CD4-positive, alpha-beta memory T cell (primary cell): ENCODE data around the gene PRDX5. TPM values are rescaled to one million over a fixed set of nuclear protein-coding genes. Genes with fewer than 3 reads are reported as not detected.
A peak's percentile ranks its signal among the peaks of the same experiment; 100 is the strongest.

ENCODE experiments used
- CTCF ChIA-PET: fragments of 350-600 bp; sonication (Branson Sonifier 250); formaldehyde crosslinking; loops from one replicate; lab custom pipeline; 2021; ENCODE audit warnings: inconsistent platforms; ENCODE audit not compliant: partially characterized antibody; lab: Charles Lee
- POLR2A ChIA-PET: fragments of 350-600 bp; sonication (Branson Sonifier 250); formaldehyde crosslinking; loops from one replicate; lab custom pipeline; 2021; ENCODE audit not compliant: partially characterized antibody; lab: Charles Lee
- DNase-seq, 5 donors: peaks; one replicate each; pipeline versions ENCODE4 v3.0.0 to v3.0.0-alpha.2; 2020 to 2022; ENCODE audit warnings: mixed read lengths in 1 of 5
- H3K27ac ChIP-seq: one replicate; pipeline ENCODE4 v1.7.0; 2013; ENCODE audit warnings: low read depth, low read length
- H3K27me3 ChIP-seq: 2 replicates; pipeline ENCODE4 v1.7.0; 2013; ENCODE audit warnings: mild to moderate bottlenecking, low read length, moderate library complexity; ENCODE audit not compliant: insufficient read depth
- H3K36me3 ChIP-seq: 2 replicates; pipeline ENCODE4 v1.7.0; 2013; ENCODE audit warnings: mild to moderate bottlenecking, low read length, moderate library complexity; ENCODE audit not compliant: insufficient read depth
- H3K4me1 ChIP-seq: 2 replicates; pipeline ENCODE4 v1.7.0; 2013; ENCODE audit warnings: mild to moderate bottlenecking, low read length, moderate library complexity; ENCODE audit not compliant: insufficient read depth
- H3K4me3 ChIP-seq, 2 donors: one replicate each; pipeline ENCODE4 v1.7.0; 2013; ENCODE audit warnings: low read length in 2 of 2, mild to moderate bottlenecking in 1 of 2
- H3K9me3 ChIP-seq, 2 donors: one replicate each; pipeline ENCODE4 v1.7.0; 2013; ENCODE audit warnings: low read length in 2 of 2, control low read depth in 1 of 2; ENCODE audit not compliant: control insufficient read depth in 1 of 2
- H3K27ac Mint-ChIP-seq, 7 donors: one replicate each; pipeline ENCODE4 v1.8.0; 2020 to 2021; ENCODE audit warnings: mixed read lengths in 7 of 7, mild to moderate bottlenecking in 6 of 7, inconsistent platforms in 3 of 7, moderate library complexity in 3 of 7
- H3K27me3 Mint-ChIP-seq, 2 donors: one replicate each; pipeline ENCODE4 v1.8.0; 2020 to 2021; ENCODE audit warnings: mixed read lengths in 2 of 2
- H3K36me3 Mint-ChIP-seq, 2 donors: one replicate each; pipeline ENCODE4 v1.8.0; 2020 to 2021; ENCODE audit warnings: mixed read lengths in 2 of 2, inconsistent platforms in 1 of 2, mild to moderate bottlenecking in 1 of 2
- H3K4me1 Mint-ChIP-seq, 4 donors: one replicate each; pipeline ENCODE4 v1.8.0; 2020 to 2021; ENCODE audit warnings: mixed read lengths in 4 of 4, mild to moderate bottlenecking in 1 of 4
- H3K4me3 Mint-ChIP-seq, 8 donors: one replicate each; pipeline ENCODE4 v1.8.0; 2020 to 2021; ENCODE audit warnings: mixed read lengths in 8 of 8, mild to moderate bottlenecking in 7 of 8, moderate library complexity in 6 of 8, inconsistent platforms in 3 of 8
- H3K9me3 Mint-ChIP-seq, 8 donors: one replicate each; pipeline ENCODE4 v1.8.0; 2020 to 2021; ENCODE audit warnings: mixed read lengths in 8 of 8, mild to moderate bottlenecking in 5 of 8, inconsistent platforms in 3 of 8, moderate library complexity in 1 of 8
- intact Hi-C: fragments of 100-400 bp; cut with micrococcal nuclease; formaldehyde crosslinking; loops from one replicate; pipeline ENCODE4 v1.15.1; 2023
- polyA plus RNA-seq, 2 donors: library from polyadenylated mRNA; unstranded; fragments of 300-500 nt; fragmentation: Illumina TruSeq; gene quantifications; one replicate each; pipeline ENCODE4 v1.2.3, GENCODE V29; 2021
- total RNA-seq, 2 experiments: library from RNA; stranded (reverse); gene quantifications; one replicate each; pipeline ENCODE4 v1.2.3, GENCODE V29; 2021

The PRDX5 gene
- total and polyA plus RNA-seq, 4 experiments from 2014 or later, result 57.6 to 251 (median 111) TPM

DNA sequence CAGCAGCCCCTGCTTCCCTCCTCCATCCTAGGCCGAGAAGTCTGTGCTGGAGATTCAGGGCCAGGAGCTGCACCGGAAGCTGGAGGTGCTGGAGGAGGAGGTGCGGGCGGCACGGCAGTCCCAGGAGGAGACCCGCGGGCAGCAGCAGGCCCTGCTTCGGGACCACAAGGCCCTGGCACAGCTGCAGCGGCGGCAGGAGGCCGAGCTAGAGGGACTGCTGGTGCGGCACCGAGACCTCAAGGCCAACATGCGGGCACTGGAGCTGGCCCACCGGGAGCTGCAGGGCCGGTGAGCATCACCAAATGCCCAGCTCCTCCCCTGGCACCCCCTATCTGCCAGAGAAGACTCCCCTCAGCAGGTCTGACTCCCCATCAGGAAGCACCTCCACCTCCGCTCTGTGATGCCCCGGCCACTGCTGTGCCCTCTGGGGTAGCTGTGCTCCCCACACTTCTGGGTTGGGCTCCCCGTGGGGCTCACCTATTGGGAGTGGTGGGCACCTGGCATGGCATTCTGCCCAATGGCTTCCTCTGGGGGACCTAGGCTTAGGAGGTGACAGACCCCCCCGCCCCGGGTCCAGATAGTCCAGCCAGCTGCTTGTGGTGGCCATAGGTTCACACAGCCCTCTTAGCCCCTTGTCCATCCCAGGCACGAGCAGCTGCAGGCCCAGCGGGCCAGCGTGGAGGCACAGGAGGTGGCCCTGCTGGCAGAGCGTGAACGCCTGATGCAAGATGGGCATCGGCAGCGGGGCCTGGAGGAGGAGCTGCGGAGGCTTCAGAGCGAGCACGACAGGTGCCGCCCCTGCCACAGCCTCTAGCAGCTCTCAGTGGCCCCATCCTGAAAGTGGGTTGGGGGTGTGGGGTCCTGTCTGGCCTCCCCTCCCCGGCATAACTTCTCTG lies 34.4 kb downstream of the PRDX5 start:
- no peaks in the 10 kb centered on the region for H3K27me3 Mint-ChIP-seq
- no peak overlapping the region for H3K27ac Mint-ChIP-seq
- H3K4me3 Mint-ChIP-seq, result no peak overlapping the region
- intact Hi-C loops, result no loop called here
- H3K4me1 Mint-ChIP-seq, result peaks cover 0 to 6% (median 4%) of the 10 kb centered on the region in 4 donors
- no peaks in the 10 kb centered on the region for H3K9me3 Mint-ChIP-seq
- Histone ChIP-seq H3K36me3 (peaks cover 6% of the 10 kb centered on the region), H3K9me3 (no peaks in the 10 kb centered on the region), H3K4me1 (peaks cover 2% of the 10 kb centered on the region), H3K27me3 (no peaks in the 10 kb centered on the region), H3K4me3 (no peak overlapping the region), H3K27ac (no peak overlapping the region)
- ChIA-PET CTCF (interaction anchor here (1.4 to 4.3 kb wide), 2 partner anchors 10 to 34 kb away, joined by 4 to 21 read pairs; partner anchors contain the start of genes PRDX5 and TRMT112), POLR2A (interaction anchor here (0.8 to 1.2 kb wide), 4 partner anchors 12 to 48 kb away, joined by 3 to 4 read pairs (median 3); partner anchors contain the start of genes CCDC88B, PRDX5 and TRMT112)
- no peak for DNase-seq
- H3K36me3 Mint-ChIP-seq, result peaks cover 0 to 17% of the 10 kb centered on the region in 2 donors

DNA sequence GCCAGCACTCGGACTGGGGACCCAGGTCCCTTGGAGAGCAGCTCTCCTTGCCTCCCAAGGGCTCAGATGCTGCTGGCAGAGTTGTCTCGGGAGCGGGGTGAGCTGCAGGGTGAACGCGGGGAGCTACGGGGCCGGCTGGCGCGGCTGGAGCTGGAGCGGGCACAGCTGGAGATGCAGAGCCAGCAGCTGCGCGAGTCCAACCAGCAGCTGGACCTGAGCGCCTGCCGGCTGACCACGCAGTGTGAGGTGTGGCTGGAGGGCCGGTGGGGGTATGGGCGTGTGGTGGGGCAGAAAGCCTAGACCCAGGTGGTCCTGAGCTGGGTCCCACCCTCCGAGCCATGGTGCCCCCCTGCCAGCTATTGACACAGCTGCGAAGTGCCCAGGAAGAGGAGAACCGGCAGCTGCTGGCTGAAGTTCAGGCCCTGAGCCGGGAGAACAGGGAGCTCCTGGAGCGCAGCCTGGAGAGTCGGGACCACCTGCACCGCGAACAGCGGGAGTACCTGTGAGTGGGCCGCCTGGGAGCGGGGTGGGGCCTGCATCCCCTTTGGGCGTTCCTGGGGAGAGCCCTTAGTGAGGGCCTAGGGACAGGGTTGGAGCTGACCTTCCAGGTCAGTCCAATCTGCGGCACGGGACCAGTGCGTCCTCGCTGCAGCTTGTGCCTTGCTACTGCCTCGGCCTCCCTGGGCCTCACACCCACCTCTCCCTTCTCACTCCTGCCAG lies 35.2 kb downstream of the PRDX5 start:
- DNase-seq, result no peak
- no peak overlapping the region for H3K27ac ChIP-seq
- intact Hi-C loops, result no loop called here
- POLR2A ChIA-PET, result interaction anchor here (0.6 to 1.2 kb wide), 4 partner anchors 13 to 48 kb away, joined by 3 to 4 read pairs (median 3); partner anchors contain the start of genes CCDC88B, PRDX5 and TRMT112
- Mint-ChIP-seq H3K4me3 (no peak overlapping the region), H3K27ac (no peak overlapping the region), H3K4me1 (peaks cover 5 to 13% (median 9%) of the 10 kb centered on the region in 4 donors), H3K9me3 (no peaks in the 10 kb centered on the region), H3K27me3 (no peaks in the 10 kb centered on the region), H3K36me3 (peaks cover 0 to 14% of the 10 kb centered on the region in 2 donors)
- no peaks in the 10 kb centered on the region for H3K27me3 ChIP-seq
- H3K4me3 ChIP-seq, result no peak overlapping the region
- H3K9me3 ChIP-seq, result no peaks in the 10 kb centered on the region
- H3K36me3 ChIP-seq, result peaks cover 5% of the 10 kb centered on the region
- peaks cover 10% of the 10 kb centered on the region for H3K4me1 ChIP-seq
- CTCF ChIA-PET, result interaction anchor here (1.4 to 4.3 kb wide), 2 partner anchors 11 to 35 kb away, joined by 4 to 21 read pairs; partner anchors contain the start of genes PRDX5 and TRMT112

DNA sequence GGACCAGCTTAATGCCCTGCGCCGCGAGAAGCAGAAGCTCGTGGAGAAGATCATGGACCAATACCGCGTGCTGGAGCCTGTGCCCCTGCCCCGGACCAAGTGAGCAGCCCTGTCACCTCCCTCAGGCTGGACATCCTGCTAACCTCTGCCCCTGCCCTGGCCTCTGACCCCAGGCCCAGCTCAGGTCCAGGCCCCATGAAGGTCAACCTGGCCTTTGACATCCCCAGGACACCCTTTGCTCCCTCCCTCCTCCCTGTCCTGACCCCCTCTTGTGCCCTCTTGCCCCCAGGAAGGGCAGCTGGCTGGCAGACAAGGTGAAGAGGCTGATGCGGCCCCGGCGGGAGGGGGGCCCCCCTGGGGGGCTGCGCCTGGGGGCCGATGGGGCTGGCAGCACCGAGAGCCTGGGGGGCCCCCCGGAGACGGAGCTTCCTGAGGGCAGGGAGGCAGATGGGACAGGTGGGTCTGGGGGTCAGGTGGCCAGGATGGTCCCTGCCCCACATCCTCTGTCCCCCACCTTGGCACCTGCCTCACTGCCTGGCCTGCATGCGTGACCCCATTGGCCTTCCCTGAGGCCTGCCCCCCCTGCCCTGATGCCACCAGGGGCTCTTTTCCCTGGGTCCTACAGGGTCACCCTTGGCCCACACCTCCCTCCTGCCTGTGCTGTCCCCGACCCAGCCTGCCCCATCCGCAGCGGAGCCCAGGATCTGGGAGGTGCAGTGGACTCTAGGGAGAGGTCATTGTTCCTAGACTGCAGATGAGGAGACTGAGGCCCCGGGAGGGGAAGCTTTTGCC lies 36.0 kb downstream of the PRDX5 start:
- Mint-ChIP-seq H3K27me3 (no peaks in the 10 kb centered on the region), H3K36me3 (peaks cover 0 to 14% of the 10 kb centered on the region in 2 donors), H3K27ac (no peak overlapping the region), H3K9me3 (no peaks in the 10 kb centered on the region), H3K4me3 (no peak overlapping the region), H3K4me1 (peaks cover 6 to 16% (median 11%) of the 10 kb centered on the region in 4 donors)
- DNase-seq, result no peak
- H3K27me3 ChIP-seq, result no peaks in the 10 kb centered on the region
- H3K9me3 ChIP-seq, result no peaks in the 10 kb centered on the region
- H3K4me3 ChIP-seq, result no peak overlapping the region
- CTCF ChIA-PET, result interaction anchor here (1.8 to 4.3 kb wide), 2 partner anchors 36 to 51 kb away, joined by 3 to 21 read pairs; partner anchors contain the start of genes PRDX5 and TRMT112
- POLR2A ChIA-PET, result interaction anchor here (0.8 to 7.7 kb wide), 2 partner anchors 37 to 49 kb away, joined by 3 to 69 read pairs; partner anchors contain the start of genes PRDX5 and TRMT112
- peaks cover 3% of the 10 kb centered on the region for H3K36me3 ChIP-seq
- peaks cover 17% of the 10 kb centered on the region for H3K4me1 ChIP-seq
- H3K27ac ChIP-seq, result no peak overlapping the region
- intact Hi-C loops, result no loop called here

DNA sequence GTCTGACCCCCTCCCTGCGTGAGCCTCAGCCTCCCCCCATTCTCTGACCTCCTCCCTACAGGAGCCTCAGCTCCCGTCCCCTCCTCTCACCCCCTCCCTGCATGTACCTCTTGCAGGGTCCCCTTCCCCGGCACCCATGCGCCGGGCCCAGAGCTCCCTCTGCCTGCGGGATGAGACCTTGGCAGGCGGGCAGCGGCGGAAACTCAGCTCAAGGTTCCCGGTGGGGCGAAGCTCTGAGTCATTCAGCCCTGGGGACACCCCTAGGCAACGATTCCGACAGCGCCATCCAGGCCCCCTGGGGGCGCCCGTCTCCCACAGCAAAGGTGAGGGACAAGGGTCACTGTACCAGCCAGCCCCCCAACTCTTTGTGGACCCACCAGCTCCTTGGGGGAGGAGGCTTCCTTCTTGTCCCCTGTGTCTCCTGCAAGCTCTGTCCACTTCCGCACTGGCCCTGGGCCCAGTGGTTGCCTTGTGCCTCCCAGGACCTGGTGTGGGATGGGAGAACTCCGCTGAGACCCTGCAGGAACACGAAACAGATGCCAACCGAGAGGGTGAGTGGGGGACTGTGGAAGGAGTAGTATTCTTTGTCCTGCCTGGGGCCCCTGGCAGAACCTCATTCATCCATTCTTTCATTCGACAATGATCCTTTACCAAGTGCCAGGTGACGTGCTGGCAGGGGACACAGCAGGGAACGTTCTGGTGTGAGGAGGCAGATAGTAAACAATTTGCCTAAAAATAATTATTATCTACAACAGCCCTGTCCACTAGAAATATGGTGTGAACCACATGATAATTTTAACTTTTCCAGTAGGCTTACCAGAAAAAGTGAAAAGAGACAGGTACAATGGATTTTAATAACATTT lies 37.4 kb downstream of the PRDX5 start:
- DNase-seq, result no peak
- no peak overlapping the region for H3K4me3 ChIP-seq
- Mint-ChIP-seq H3K27me3 (no peaks in the 10 kb centered on the region), H3K36me3 (peaks cover 0 to 17% of the 10 kb centered on the region in 2 donors), H3K4me3 (no peak overlapping the region), H3K9me3 (no peaks in the 10 kb centered on the region), H3K4me1 (peaks cover 14 to 25% (median 21%) of the 10 kb centered on the region in 4 donors), H3K27ac (no peak overlapping the region)
- intact Hi-C loops, result loop anchor here (5.0 kb wide), 1 partner anchor 38 kb away; the partner anchor contains the start of genes PRDX5 and TRMT112
- ChIA-PET CTCF (interaction anchor here (0.6 to 4.3 kb wide), 7 partner anchors 37 to 349 kb away, joined by 3 to 21 read pairs (median 3); partner anchors contain the start of genes PRDX5 and TRMT112), POLR2A (interaction anchor here (0.6 to 7.7 kb wide), 3 partner anchors 14 to 51 kb away, joined by 4 to 69 read pairs (median 5); partner anchors contain the start of genes PRDX5 and TRMT112)
- no peaks in the 10 kb centered on the region for H3K36me3 ChIP-seq
- no peak overlapping the region for H3K27ac ChIP-seq
- peaks cover 26% of the 10 kb centered on the region for H3K4me1 ChIP-seq
- no peaks in the 10 kb centered on the region for H3K27me3 ChIP-seq
- H3K9me3 ChIP-seq, result no peaks in the 10 kb centered on the region

DNA sequence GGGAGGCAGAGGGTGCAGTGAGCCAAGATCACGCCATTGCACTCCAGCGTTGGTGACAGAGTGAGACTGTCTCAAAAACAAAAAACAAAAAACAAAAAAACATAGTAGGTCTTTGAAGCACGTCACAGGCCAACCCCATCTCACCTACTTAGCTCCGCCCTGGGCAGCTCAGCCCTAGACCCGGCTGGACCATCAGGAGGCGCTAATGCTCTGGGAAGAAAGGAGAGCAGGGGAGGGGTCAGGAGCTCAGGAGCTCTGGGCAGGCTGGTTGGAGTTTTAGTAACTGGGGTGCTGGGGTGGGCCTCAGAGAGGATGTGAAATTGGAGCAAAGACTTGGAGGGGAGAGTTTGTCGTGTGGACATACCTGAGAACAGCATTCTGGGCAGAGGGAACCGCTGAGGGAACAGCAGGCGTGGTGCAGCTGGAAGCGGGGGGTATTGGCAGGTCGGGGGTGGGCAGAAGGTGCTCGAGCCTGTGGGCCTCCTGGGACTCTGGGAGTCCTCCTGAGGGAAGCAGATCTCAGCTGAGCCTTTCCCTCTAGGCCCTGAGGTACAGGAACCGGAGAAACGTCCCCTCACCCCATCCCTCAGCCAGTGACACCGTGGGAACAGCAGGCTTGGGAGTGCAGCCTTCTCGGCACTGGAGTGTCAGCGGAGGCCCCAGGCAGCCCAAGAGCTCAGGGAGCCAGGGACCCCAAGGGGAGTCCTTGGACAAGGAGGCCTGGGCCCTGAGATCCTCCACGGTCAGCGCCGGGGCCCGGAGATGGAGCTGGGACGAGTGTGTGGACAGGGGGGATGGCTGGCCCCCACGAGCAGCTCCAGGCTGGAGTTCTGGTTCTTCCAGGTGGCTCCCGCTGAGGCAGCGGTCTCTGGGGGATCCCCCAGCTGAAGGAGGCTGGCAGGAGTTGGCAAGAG lies 38.8 kb downstream of the PRDX5 start:
- intact Hi-C loops, result loop anchor here (5.0 kb wide), 1 partner anchor 39 kb away; the partner anchor contains the start of genes PRDX5 and TRMT112
- CTCF ChIA-PET, result interaction anchor here (1.0 to 4.3 kb wide), 3 partner anchors 39 to 150 kb away, joined by 3 to 21 read pairs (median 3); partner anchors contain the start of genes FERMT3, PRDX5 and TRMT112

More for the DNA sequence above, 38.8 kb downstream of the PRDX5 start:
- no peaks in the 10 kb centered on the region for H3K27me3 ChIP-seq
- Mint-ChIP-seq H3K27me3 (no peaks in the 10 kb centered on the region), H3K36me3 (peaks cover under 1 to 18% of the 10 kb centered on the region in 2 donors), H3K9me3 (no peaks in the 10 kb centered on the region), H3K4me1 (peaks cover 15 to 35% (median 23%) of the 10 kb centered on the region in 4 donors), H3K4me3 (peak overlapping the region in 7 of 8 donors; percentile 31 to 74 (median 68)), H3K27ac (peak overlapping the region in 4 of 7 donors; percentile 19 to 80 (median 72))
- peak in 1 of 5 donors; percentile 19 for DNase-seq
- no peak overlapping the region for H3K4me3 ChIP-seq
- no peaks in the 10 kb centered on the region for H3K9me3 ChIP-seq
- peaks cover 8% of the 10 kb centered on the region for H3K36me3 ChIP-seq
- no peak overlapping the region for H3K27ac ChIP-seq
- H3K4me1 ChIP-seq, result peaks cover 30% of the 10 kb centered on the region
- POLR2A ChIA-PET, result interaction anchor here (0.9 to 7.7 kb wide), 3 partner anchors 16 to 332 kb away, joined by 3 to 69 read pairs (median 38); partner anchors contain the start of genes CCDC88B, PRDX5 and TRMT112
